HG02840 (cell line): Measurements from ENCODE around the gene OR5B3.
"Not testable (repeated sequence)": the region's sequence is repeated elsewhere in the genome, so short reads cannot be mapped to it uniquely, and the experiment has no call there.

Experiments used
- ATAC-seq: cut with Tn5 transposase; IDR thresholded peaks from one replicate; pipeline ENCODE4 v1.9.1; 2021; ENCODE audit warnings: mild to moderate bottlenecking, moderate library complexity, moderate number of reproducible peaks; ENCODE audit not compliant: unreplicated experiment, low FRiP score

Gene OR5B3

GRCh38 chr11:58406774-58407173 lies at the start of gene OR5B3:
TSS of gene OR5B3 (minus strand) at chr11:58406874. CDS start at chr11:58403409, 3,465 bp downstream.
- ATAC-seq = no peak

GRCh38 chr11:58451585-58451984 lies 44.9 kb upstream of the OR5B3 start:
- ATAC-seq = no peak

- ATAC-seq = no peak
Observed at GRCh38 chr11:58446294-58446693, 39.6 kb upstream of the OR5B3 start.

- no peak for ATAC-seq
Observed at GRCh38 chr11:58444300-58444699, 37.6 kb upstream of the OR5B3 start.

GRCh38 chr11:58442136-58442535 lies 35.5 kb upstream of the OR5B3 start, which contains the start of gene OR5B12:
TSS of gene OR5B12 (minus strand) at chr11:58442236. CDS start at chr11:58440151, 2,085 bp downstream.
- no peak for ATAC-seq

GRCh38 chr11:58438486-58438885 lies 31.8 kb upstream of the OR5B3 start:
- ATAC-seq = no peak

GRCh38 chr11:58434217-58434616 lies 27.5 kb upstream of the OR5B3 start:
- no peak for ATAC-seq

- no peak for ATAC-seq
Observed at GRCh38 chr11:58433638-58434203, 27.0 kb upstream of the OR5B3 start.

- ATAC-seq = no peak
Observed at GRCh38 chr11:58429273-58429672, 22.6 kb upstream of the OR5B3 start.

- no peak for ATAC-seq
Observed at GRCh38 chr11:58428021-58428420, 21.3 kb upstream of the OR5B3 start, which contains the start of gene OR5B2. TSS of gene OR5B2 (minus strand) at chr11:58428121. CDS start at chr11:58423261, 4,860 bp downstream.

GRCh38 chr11:58399622-58400021 lies 7.1 kb downstream of the OR5B3 start:
- ATAC-seq = not testable (repeated sequence)

- ATAC-seq = no peak
Observed at GRCh38 chr11:58395581-58395980, 11.1 kb downstream of the OR5B3 start.

GRCh38 chr11:58394195-58394594 lies 12.5 kb downstream of the OR5B3 start:
- ATAC-seq = no peak

- ATAC-seq = no peak
Observed at GRCh38 chr11:58392746-58393145, 13.9 kb downstream of the OR5B3 start.

- ATAC-seq = no peak
Observed at GRCh38 chr11:58391879-58392278, 14.8 kb downstream of the OR5B3 start.

GRCh38 chr11:58390551-58391063 lies 16.1 kb downstream of the OR5B3 start:
- no peak for ATAC-seq

- ATAC-seq = no peak
Observed at GRCh38 chr11:58358969-58359368, 47.7 kb downstream of the OR5B3 start, which contains the start of gene OR5B17. TSS of gene OR5B17 (minus strand) at chr11:58359069. CDS start at chr11:58359069, 0 bp downstream.

- ATAC-seq = no peak
Observed at GRCh38 chr11:58354727-58355126, 51.9 kb downstream of the OR5B3 start.
